Dendritic cell treated with granulocyte-macrophage colony-stimulating factor and Interleukin-4, amounts not matched to agents 40 ng/mL and 50 ng/mL, for 4 days (primary cell): ENCODE measurements around the gene KLHL25.

Source experiments
- H3K27ac Mint-ChIP-seq: one replicate; pipeline ENCODE4 v1.8.0; 2022; ENCODE audit warnings: mild to moderate bottlenecking, mixed read lengths
- H3K27me3 Mint-ChIP-seq: one replicate; pipeline ENCODE4 v1.8.0; 2022; ENCODE audit warnings: mild to moderate bottlenecking, mixed read lengths
- H3K36me3 Mint-ChIP-seq: one replicate; pipeline ENCODE4 v1.8.0; 2022; ENCODE audit warnings: low read depth, mixed read lengths
- H3K4me1 Mint-ChIP-seq: one replicate; pipeline ENCODE4 v1.8.0; 2022; ENCODE audit warnings: low read depth, mixed read lengths
- H3K4me3 Mint-ChIP-seq: one replicate; pipeline ENCODE4 v1.8.0; 2022; ENCODE audit warnings: mild to moderate bottlenecking, moderate library complexity, mixed read lengths
- H3K9me3 Mint-ChIP-seq: one replicate; pipeline ENCODE4 v1.8.0; 2022; ENCODE audit warnings: mixed read lengths
- intact Hi-C: fragments of 100-400 bp; cut with micrococcal nuclease; formaldehyde crosslinking; loops from one replicate; pipeline ENCODE4 v1.15.0; 2022

Gene KLHL25

GRCh38 chr15:85723960-85724945 is 70.5 kb downstream of the KLHL25 start:
- Mint-ChIP-seq H3K4me1 (peaks cover 8% of the 10 kb centered on the region), H3K9me3 (no peaks in the 10 kb centered on the region), H3K27me3 (no peaks in the 10 kb centered on the region), H3K4me3 (no peak overlapping the region), H3K36me3 (peaks cover 98% of the 10 kb centered on the region), H3K27ac (peak overlapping the region; percentile 0)
- intact Hi-C loops: no loop called here

- Mint-ChIP-seq H3K36me3 (peaks cover 98% of the 10 kb centered on the region), H3K27ac (no peak overlapping the region), H3K9me3 (no peaks in the 10 kb centered on the region), H3K4me1 (peaks cover 8% of the 10 kb centered on the region), H3K4me3 (no peak overlapping the region), H3K27me3 (no peaks in the 10 kb centered on the region)
- intact Hi-C loops: no loop called here
Measured at GRCh38 chr15:85722374-85723152, 72.2 kb downstream of the KLHL25 start.

- H3K4me1 Mint-ChIP-seq: peaks cover 1% of the 10 kb centered on the region
- H3K27ac Mint-ChIP-seq: no peak overlapping the region
- H3K36me3 Mint-ChIP-seq: peaks cover 99% of the 10 kb centered on the region
- H3K4me3 Mint-ChIP-seq: no peak overlapping the region
- no peaks in the 10 kb centered on the region for H3K27me3 Mint-ChIP-seq
- intact Hi-C loops: no loop called here
- no peaks in the 10 kb centered on the region for H3K9me3 Mint-ChIP-seq
Measured at GRCh38 chr15:85718981-85719380, 75.7 kb downstream of the KLHL25 start.

GRCh38 chr15:85718271-85718971 is 76.3 kb downstream of the KLHL25 start:
- Mint-ChIP-seq H3K27me3 (no peaks in the 10 kb centered on the region), H3K9me3 (no peaks in the 10 kb centered on the region), H3K36me3 (peaks cover 99% of the 10 kb centered on the region), H3K27ac (no peak overlapping the region), H3K4me3 (no peak overlapping the region), H3K4me1 (peaks cover under 1% of the 10 kb centered on the region)
- intact Hi-C loops: no loop called here

- no peaks in the 10 kb centered on the region for H3K9me3 Mint-ChIP-seq
- intact Hi-C loops: no loop called here
- H3K36me3 Mint-ChIP-seq: peaks cover 99% of the 10 kb centered on the region
- no peak overlapping the region for H3K4me3 Mint-ChIP-seq
- peaks cover 6% of the 10 kb centered on the region for H3K4me1 Mint-ChIP-seq
- H3K27me3 Mint-ChIP-seq: no peaks in the 10 kb centered on the region
- no peak overlapping the region for H3K27ac Mint-ChIP-seq
Measured at GRCh38 chr15:85717212-85717611, 77.5 kb downstream of the KLHL25 start.

- Mint-ChIP-seq H3K9me3 (no peaks in the 10 kb centered on the region), H3K27ac (no peak overlapping the region), H3K27me3 (no peaks in the 10 kb centered on the region), H3K36me3 (peaks cover 99% of the 10 kb centered on the region), H3K4me3 (no peak overlapping the region), H3K4me1 (peaks cover 6% of the 10 kb centered on the region)
- intact Hi-C loops: no loop called here
Measured at GRCh38 chr15:85716261-85716660, 78.5 kb downstream of the KLHL25 start.

- intact Hi-C loops: no loop called here
- Mint-ChIP-seq H3K4me1 (peaks cover 26% of the 10 kb centered on the region), H3K27me3 (no peaks in the 10 kb centered on the region), H3K9me3 (no peaks in the 10 kb centered on the region), H3K27ac (no peak overlapping the region), H3K36me3 (peaks cover 89% of the 10 kb centered on the region), H3K4me3 (no peak overlapping the region)
Measured at GRCh38 chr15:85711580-85712192, 83.0 kb downstream of the KLHL25 start.

GRCh38 chr15:85710340-85710842 is 84.3 kb downstream of the KLHL25 start:
- Mint-ChIP-seq H3K27me3 (no peaks in the 10 kb centered on the region), H3K36me3 (peaks cover 85% of the 10 kb centered on the region), H3K4me1 (peaks cover 37% of the 10 kb centered on the region), H3K4me3 (no peak overlapping the region), H3K27ac (peak overlapping the region; percentile 23), H3K9me3 (no peaks in the 10 kb centered on the region)
- intact Hi-C loops: no loop called here
